GM12891 (cell line): ENCODE results near the gene CLDN11.

ENCODE experiments used
- DNase-seq: peaks from one replicate; pipeline ENCODE4 v3.0.0; 2011; ENCODE audit warnings: low spot score; ENCODE audit not compliant: insufficient read length
- FAIRE-seq: peaks from 2 replicates; lab custom pipeline; 2011; peaks lifted over from hg19 to GRCh38; lab: Jason Lieb, UNC
- PAX5 ChIP-seq: IDR thresholded peaks from 2 replicates; pipeline ENCODE4 v1.6.1; 2011; ENCODE audit warnings: low read length, moderate library complexity, mild to moderate bottlenecking; ENCODE audit not compliant: insufficient read depth, severe bottlenecking
- POLR2A ChIP-seq: IDR thresholded peaks from 2 replicates; pipeline ENCODE4 v1.6.1; 2011; ENCODE audit warnings: low read depth, low read length, control low read depth
- POLR2AphosphoS5 ChIP-seq: IDR thresholded peaks from 2 replicates; pipeline ENCODE4 v1.6.1; 2011; ENCODE audit warnings: low read depth, low read length, control low read depth
- POU2F2 ChIP-seq: IDR thresholded peaks from 2 replicates; pipeline ENCODE4 v1.6.1; 2011; ENCODE audit warnings: low read depth, mild to moderate bottlenecking, control low read depth, low read length, moderate library complexity
- SPI1 ChIP-seq: IDR thresholded peaks from 2 replicates; pipeline ENCODE4 v1.6.1; 2011; ENCODE audit warnings: low read depth, low read length, control low read depth
- TAF1 ChIP-seq: IDR thresholded peaks from 2 replicates; pipeline ENCODE4 v1.6.1; 2011; ENCODE audit warnings: low read depth, low read length, control low read depth

Gene CLDN11

DNA sequence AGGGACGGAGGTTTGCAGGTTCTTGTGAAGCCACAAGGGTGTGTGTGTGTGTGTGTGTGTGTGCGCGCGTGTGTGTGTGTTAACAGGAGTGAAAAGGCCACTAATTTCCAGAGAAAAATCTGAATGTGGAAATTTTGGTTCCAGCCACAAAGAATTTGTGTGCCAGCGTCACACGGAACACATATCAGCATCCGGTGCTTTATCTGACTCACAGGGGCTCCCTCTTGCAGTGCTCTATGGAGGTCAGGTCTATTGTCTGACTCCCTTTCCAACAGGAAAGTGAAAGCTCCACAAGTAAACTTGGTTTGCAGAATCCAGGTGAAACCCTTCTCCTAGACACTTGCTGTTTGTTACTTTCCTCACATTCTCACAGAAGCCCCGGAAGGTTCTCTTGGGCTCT lies 6.2 kb downstream of the CLDN11 start:
- DNase-seq = no peak
- TF ChIP-seq PAX5 (no peak), POLR2AphosphoS5 (no peak), POU2F2 (no peak), SPI1 (no peak), TAF1 (no peak), POLR2A (no peak)
- FAIRE-seq = no peak

DNA sequence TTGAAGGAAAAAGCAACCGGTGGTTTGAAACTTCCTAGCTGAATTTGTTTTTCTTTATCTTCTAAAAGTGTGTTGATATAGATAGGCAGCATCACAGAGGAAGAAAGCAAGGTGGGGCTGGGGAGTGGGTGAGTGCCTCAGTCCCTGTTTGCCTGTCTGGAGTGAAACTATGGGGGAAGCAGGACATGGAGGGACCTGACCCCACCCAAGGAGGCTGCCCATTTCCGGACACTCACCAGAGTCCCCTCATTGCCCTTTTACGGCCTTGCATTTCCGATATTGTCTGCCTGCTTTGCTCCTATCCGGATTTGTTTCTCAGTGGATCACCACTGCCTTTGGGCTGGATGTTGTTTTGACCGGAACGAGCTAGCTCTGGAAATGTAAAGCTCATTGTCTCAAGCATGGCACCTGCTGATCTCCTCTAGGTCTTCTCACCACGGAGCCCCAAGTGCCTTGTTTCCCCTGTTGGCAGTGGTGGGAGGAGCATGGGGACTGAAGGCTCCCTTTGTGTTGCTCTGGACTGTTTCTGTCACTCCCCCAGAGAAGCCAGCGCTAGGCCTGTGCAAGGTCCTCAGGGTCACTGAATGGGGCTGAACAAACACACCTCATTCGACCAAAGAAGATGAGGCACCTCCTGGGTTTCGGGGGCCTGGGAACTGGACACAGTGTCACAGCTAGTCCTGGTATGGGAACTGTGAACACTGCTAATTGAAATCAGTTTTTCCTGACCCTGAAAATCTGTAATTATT lies 7.0 kb downstream of the CLDN11 start:
- DNase-seq (no peak), FAIRE-seq (no peak)
- no peak for TF ChIP-seq POLR2AphosphoS5
- TF ChIP-seq PAX5 = no peak
- no peak for TF ChIP-seq SPI1
- TF ChIP-seq POU2F2 = no peak
- TF ChIP-seq TAF1 = no peak
- no peak for TF ChIP-seq POLR2A

DNA sequence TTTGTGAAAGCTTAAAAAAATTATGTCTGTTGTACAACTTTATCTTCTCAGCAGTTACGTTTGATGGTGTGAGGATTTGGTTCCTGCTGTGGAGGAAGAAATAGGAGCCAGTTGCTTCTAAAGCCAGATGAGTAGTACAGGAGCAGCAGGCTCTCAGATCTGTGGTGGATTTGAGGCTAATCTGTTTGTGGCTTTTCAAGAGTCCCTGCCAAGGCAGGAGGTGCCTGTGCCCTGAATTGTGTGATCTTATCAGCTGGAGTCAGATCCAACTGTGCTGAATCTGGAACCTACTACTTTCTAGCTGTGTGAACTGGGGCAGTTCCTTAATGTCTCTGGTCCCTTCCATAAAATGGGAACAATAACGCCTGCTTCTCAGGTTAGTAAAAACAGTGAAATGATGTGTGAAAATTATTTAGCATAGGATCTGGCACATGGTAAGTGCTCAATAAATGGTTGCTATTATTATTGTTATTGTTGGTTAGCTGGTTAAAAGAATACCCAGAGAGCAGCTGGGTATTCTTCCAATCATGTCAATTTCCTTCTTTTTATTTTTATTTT lies 7.7 kb downstream of the CLDN11 start:
- TF ChIP-seq POLR2AphosphoS5 (no peak), POLR2A (no peak), POU2F2 (no peak), SPI1 (no peak), TAF1 (no peak), PAX5 (no peak)
- no peak for FAIRE-seq
- no peak for DNase-seq

DNA sequence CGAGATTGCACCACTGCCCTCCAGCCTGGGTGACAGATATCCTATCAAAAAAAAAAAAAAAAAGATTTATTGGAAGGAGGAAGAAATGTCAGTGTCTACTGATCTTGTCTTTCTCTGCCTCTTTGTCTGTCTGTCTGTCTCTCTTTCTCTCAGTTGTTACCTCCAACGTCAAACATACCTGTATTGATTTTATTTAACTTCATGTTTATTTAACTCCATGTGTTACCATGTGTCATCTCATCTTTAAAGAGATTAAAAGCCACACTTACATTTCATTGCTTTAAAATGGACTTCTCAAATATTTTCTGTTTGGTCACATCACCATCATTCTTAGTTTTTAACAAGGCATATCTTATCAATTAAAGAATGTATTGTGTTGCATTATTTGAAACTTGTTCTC lies 9.4 kb downstream of the CLDN11 start:
- no peak for TF ChIP-seq POLR2A
- TF ChIP-seq PAX5 = no peak
- TF ChIP-seq POU2F2 = no peak
- no peak for TF ChIP-seq TAF1
- no peak for TF ChIP-seq SPI1
- FAIRE-seq (no peak), DNase-seq (no peak)

DNA sequence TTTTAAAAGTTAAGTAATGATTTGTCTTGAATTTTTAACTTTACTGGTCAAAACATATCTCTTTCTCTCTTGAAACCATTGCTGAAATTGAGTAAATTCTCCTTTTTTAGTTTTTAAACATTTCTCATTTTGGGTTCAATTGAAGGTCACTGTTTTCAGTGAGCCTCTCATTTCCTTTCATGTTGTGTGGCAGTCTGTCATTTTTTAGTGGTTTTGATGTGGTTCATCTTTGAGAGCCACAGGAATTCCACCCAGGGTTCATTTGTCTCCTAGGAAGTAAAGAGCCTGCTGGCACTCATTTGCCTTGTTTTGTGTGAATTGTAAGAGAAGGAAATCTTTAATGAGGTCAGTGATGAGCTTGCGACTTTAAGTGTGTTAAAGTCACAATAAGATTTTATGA lies 10.4 kb downstream of the CLDN11 start:
- FAIRE-seq (no peak), DNase-seq (no peak)
- no peak for TF ChIP-seq POLR2A
- no peak for TF ChIP-seq TAF1
- TF ChIP-seq POLR2AphosphoS5 = no peak
- TF ChIP-seq POU2F2 = no peak
- TF ChIP-seq PAX5 = no peak
- no peak for TF ChIP-seq SPI1

DNA sequence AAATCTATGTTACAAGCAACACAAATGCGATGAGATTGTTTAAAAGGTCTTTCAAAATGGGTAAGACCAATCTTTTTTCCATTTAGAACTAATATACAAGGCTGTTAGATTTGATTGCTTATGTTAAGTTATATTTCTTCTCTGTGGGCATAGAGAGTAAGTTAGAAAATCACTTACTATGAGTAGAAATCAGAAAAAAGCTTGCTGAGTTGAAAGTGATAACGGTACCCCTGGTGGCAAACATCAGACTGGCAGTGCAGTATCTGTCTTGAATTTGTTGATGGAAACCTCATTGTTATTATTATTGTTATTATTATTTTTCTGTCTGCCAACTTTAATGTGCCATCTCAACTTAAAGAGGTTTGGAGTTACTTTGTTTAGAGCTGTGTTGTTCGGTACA lies 12.4 kb downstream of the CLDN11 start:
- no peak for FAIRE-seq
- no peak for DNase-seq
- TF ChIP-seq POLR2AphosphoS5 = no peak
- no peak for TF ChIP-seq POLR2A
- no peak for TF ChIP-seq SPI1
- TF ChIP-seq POU2F2 = no peak
- no peak for TF ChIP-seq TAF1
- no peak for TF ChIP-seq PAX5

DNA sequence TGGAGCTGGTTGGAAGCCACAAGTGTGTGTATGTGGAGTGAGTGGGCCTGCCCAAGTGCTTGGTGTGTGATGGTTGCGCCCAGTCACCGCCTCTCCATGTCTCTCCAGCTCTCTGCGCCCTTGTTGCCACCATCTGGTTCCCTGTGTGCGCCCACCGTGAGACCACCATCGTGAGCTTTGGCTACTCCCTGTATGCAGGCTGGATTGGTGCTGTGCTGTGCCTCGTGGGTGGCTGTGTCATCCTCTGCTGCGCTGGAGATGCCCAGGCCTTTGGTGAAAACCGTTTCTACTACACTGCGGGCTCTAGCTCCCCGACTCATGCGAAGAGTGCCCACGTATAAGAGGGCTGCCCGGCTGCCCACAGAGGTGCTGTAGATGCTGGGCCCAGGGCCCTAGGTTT lies 13.7 kb downstream of the CLDN11 start:
- DNase-seq = no peak
- FAIRE-seq = no peak
- TF ChIP-seq POLR2A = no peak
- no peak for TF ChIP-seq POLR2AphosphoS5
- no peak for TF ChIP-seq PAX5
- TF ChIP-seq SPI1 = no peak
- no peak for TF ChIP-seq POU2F2
- TF ChIP-seq TAF1 = no peak

DNA sequence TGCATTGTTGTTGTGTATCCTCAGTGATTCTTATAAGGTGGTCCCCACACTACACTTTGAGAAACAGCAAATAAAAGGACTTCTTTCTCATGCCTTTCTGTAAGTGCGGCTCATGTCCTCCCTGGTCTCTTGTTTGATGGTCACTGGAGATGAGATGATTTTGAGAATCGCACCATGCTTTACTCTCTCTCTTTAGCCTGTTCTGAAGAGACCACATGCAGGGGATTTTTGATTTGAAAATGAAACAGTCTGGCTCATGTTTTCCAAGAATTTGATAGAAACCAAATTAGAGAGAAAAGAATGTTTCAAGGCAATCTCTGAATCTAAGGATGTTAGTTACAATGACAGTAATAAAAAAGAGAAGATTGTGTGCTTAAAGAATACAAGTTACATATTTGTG lies 18.0 kb downstream of the CLDN11 start:
- TF ChIP-seq SPI1 (no peak), PAX5 (no peak)
- DNase-seq = no peak
- FAIRE-seq = no peak

DNA sequence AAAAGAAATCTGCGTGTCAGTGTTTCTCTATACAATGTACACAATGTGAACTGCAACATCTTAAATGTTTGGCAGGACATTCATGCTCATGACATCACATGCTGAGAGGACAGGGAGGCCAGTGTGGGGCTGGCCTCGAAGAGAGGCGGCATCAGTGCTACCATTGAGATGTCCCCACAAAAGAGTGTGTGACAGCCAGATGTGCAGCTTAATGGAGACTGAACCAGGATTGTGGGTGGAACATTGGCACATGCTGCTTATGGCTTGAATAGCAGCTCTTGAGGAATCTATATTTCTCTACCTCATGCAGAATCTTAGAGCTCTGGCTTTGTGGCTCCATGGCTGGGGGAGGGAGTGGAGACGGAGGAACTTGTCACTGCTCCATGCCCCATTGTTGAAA lies 18.5 kb downstream of the CLDN11 start:
- no peak for DNase-seq

DNA sequence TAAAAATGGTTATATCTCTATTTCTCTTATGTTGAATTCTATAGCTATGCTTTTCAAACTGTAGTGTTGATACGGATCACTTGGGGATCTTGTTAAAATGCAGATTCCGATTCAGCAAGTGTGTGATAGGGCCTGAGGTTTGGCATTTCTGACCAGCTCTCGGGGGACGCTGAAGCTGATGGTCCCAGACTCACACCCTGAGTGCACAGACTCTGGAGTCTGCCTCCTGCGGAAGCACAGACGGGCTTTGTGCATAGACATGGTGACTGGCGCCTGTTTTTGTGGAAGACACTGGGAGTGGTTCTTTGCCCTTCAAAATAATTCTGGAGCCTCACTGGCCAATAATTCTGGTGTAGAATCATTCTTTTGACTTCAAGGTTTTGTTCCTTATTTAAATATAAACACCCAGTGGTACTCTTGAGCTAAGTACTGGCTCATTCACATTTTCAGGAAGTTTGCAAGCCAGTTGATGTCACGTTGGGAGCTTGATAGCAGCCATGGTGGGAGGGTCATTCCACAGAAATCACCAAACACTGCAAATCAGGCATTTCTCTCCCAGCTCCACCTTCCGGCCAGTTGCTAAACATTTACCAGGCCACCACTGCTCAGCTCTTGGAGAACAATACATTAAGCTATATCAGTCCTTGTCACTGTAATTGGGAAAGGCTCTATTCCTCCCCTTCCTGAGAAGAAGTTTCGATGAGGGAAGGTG lies 19.2 kb downstream of the CLDN11 start:
- no peak for DNase-seq
- no peak for FAIRE-seq
- TF ChIP-seq SPI1 (no peak), POU2F2 (no peak)

More for the DNA sequence above, 18.5 kb downstream of the CLDN11 start:
- TF ChIP-seq POLR2AphosphoS5 (no peak), POU2F2 (no peak), PAX5 (no peak), SPI1 (no peak), POLR2A (no peak), TAF1 (no peak)
- no peak for FAIRE-seq

DNA sequence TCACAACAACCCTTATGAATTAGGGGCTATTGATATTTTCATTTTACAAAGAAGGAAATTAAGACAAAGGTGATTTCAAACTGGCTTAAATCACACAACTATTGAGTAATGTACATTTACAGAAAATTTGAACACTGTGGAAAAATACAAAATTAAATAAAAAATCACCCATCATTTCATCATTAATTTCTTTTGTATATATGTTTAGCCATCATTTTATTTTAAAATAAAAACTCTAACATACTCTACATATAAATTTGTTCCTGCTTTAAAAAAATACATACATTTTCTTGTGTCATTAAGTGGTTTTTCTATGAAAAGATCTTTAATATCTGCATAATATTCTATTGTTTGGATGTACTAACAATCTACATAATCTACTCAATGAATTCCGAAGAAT lies 20.2 kb downstream of the CLDN11 start:
- TF ChIP-seq POLR2A = no peak
- TF ChIP-seq SPI1 = no peak
- TF ChIP-seq TAF1 = no peak
- no peak for TF ChIP-seq POLR2AphosphoS5
- no peak for TF ChIP-seq PAX5
- no peak for TF ChIP-seq POU2F2
- FAIRE-seq (no peak), DNase-seq (no peak)
